Measurements from ENCODE around the gene IQSEC3. TPM values are rescaled to one million over a fixed set of nuclear protein-coding genes. Genes with fewer than 3 reads are reported as not detected.

Gene IQSEC3
- total RNA-seq, 2 experiments from 2014 or later = 3.2 to 3.6 TPM

DNA sequence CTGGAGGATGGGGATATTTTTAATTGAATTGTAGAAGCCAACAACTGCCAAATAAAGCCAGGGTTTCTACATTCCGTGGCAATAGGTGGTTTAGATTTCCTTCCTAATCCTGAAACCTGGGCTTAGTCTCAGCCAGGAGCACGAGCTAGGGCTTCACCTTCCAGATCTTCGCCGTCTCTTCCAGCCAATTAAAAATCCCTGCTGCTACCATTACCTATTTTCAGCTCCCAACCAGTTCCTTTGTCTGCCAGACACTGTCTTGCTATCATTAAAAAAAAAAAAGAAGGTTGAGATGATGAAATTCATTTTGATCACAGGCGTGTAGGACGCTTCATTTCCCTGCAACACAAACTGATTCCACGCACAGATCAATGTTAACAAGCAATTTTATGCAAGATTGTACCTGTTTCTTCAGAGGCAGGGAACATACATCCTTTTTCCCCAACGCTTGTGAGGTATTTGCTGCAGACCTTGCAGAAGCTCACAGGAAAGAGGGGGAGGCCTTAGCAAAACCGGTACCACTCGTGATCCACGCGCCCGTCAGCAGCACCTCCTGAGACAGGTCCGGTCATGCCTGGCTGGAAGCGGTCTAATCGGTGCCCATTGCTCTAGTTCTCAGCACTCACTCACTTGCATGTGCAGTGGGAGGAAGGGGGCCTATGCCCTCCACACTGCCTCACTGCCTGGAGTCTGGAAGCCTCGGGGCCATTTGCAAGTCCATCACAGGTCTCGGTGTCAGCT, 82.3 kb downstream of the IQSEC3 start:
- Mint-ChIP-seq H3K4me3 (no peak overlapping the region), H3K36me3 (no peaks in the 10 kb centered on the region), H3K4me1 (peaks cover 3% of the 10 kb centered on the region), H3K27me3 (no peaks in the 10 kb centered on the region), H3K9me3 (no peaks in the 10 kb centered on the region), H3K27ac (no peak overlapping the region)
- DNase-seq = no peak

DNA sequence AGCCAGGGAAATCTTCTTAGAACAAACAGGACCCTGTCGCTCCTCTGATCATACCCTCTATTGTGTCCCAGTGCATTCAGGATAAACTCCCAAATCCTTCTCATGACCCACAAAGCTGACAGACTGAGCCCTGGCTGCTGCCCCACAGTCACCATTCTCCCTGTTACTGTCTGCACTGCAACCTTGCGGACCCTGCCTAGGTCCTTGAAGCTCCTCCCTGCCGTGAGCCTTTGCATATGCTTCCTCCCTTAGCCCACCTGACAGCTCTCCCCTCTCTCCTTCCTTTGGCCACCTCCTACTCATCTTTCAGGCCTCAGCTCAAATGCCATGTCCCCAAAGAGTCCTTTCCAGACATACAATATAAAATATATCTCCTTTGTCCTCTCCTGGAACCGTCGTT, 85.0 kb downstream of the IQSEC3 start:
- Mint-ChIP-seq H3K9me3 (no peaks in the 10 kb centered on the region), H3K4me3 (no peak overlapping the region)

DNA sequence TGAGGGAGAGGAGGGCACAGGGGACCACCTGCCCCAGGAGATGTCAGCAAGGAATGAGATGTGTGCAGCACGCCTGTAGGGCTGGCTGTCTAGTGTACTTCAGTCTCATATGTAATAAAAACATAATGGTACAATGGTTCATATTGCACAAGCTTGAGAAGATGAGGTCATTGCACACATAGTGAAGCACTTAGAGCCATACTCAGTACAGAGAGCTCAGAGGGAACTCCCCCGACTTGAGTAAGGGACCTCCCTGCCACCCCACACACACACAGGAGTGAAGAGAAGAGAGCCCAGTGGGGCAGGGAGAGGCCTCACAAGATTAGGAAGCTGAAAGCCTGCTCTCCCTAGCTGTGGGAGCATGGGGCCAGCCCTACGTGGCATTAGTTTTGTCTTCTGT, 85.9 kb downstream of the IQSEC3 start:
- no peaks in the 10 kb centered on the region for H3K36me3 Mint-ChIP-seq
- H3K9me3 Mint-ChIP-seq = no peaks in the 10 kb centered on the region
- H3K27ac Mint-ChIP-seq = no peak overlapping the region
- H3K27me3 Mint-ChIP-seq = no peaks in the 10 kb centered on the region
- peaks cover 3% of the 10 kb centered on the region for H3K4me1 Mint-ChIP-seq
- no peak for DNase-seq
- no peak overlapping the region for H3K4me3 Mint-ChIP-seq

More for the DNA sequence above, 85.0 kb downstream of the IQSEC3 start:
- no peak overlapping the region for H3K27ac Mint-ChIP-seq
- H3K36me3 Mint-ChIP-seq = no peaks in the 10 kb centered on the region
- peaks cover 3% of the 10 kb centered on the region for H3K4me1 Mint-ChIP-seq
- no peaks in the 10 kb centered on the region for H3K27me3 Mint-ChIP-seq
- no peak for DNase-seq

- no peaks in the 10 kb centered on the region for H3K9me3 Mint-ChIP-seq
- H3K27ac Mint-ChIP-seq = no peak overlapping the region
- no peaks in the 10 kb centered on the region for H3K27me3 Mint-ChIP-seq
- H3K4me3 Mint-ChIP-seq = no peak overlapping the region
- H3K36me3 Mint-ChIP-seq = no peaks in the 10 kb centered on the region
- peak; percentile 73 for DNase-seq
- H3K4me1 Mint-ChIP-seq = peaks cover 3% of the 10 kb centered on the region
Observed at GRCh38 chr12:153080-153746, 86.6 kb downstream of the IQSEC3 start.

DNA sequence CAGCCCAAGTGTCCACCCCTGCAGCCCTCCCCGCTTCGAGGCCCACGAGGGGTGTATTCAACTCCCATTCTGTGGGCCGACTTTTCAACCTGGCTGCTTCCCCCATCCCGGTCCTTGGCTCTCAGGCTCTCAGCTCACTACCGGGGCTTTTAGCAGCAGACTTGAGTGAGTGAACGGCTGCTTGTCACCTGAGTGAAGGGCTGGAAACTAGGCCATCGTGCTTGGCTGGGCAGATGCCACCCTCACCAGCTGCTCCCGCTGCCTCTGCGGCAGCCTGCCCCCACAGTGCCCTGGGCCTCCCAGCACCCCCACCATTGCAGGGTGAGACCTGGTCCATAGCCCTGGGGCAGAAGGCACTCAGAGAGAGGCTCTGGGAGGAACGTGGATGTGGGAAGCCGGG, 87.5 kb downstream of the IQSEC3 start:
- no peak for DNase-seq
- Mint-ChIP-seq H3K27me3 (no peaks in the 10 kb centered on the region), H3K4me3 (no peak overlapping the region), H3K27ac (no peak overlapping the region), H3K9me3 (no peaks in the 10 kb centered on the region), H3K36me3 (no peaks in the 10 kb centered on the region), H3K4me1 (peaks cover 3% of the 10 kb centered on the region)

DNA sequence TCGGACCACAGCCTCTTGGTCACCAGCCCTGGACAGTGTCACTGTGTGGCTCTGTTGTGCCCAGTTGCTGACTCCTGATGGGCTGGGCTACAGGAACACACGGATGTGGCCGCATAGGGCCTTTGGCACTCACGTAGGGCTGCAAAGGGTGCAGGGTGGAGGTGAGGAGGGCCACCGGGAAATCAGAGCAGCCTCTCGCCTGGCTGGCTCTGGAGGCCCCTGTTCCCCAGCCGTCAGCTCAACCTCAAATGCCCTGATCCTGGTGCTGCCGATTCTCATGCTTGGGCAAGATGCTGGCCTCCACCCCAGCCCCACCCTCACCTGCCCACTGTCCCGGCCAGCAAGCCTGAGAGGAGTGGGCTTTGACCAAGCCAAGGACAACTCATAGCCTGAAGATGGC, 88.4 kb downstream of the IQSEC3 start:
- Mint-ChIP-seq H3K27ac (no peak overlapping the region), H3K27me3 (no peaks in the 10 kb centered on the region), H3K4me3 (no peak overlapping the region), H3K9me3 (no peaks in the 10 kb centered on the region), H3K4me1 (peaks cover 3% of the 10 kb centered on the region), H3K36me3 (no peaks in the 10 kb centered on the region)
- no peak for DNase-seq

- Mint-ChIP-seq H3K27ac (no peak overlapping the region), H3K4me1 (peaks cover 3% of the 10 kb centered on the region), H3K9me3 (no peaks in the 10 kb centered on the region), H3K36me3 (no peaks in the 10 kb centered on the region), H3K27me3 (no peaks in the 10 kb centered on the region), H3K4me3 (no peak overlapping the region)
- DNase-seq = no peak
Observed at GRCh38 chr12:155646-156045, 89.1 kb downstream of the IQSEC3 start.

DNA sequence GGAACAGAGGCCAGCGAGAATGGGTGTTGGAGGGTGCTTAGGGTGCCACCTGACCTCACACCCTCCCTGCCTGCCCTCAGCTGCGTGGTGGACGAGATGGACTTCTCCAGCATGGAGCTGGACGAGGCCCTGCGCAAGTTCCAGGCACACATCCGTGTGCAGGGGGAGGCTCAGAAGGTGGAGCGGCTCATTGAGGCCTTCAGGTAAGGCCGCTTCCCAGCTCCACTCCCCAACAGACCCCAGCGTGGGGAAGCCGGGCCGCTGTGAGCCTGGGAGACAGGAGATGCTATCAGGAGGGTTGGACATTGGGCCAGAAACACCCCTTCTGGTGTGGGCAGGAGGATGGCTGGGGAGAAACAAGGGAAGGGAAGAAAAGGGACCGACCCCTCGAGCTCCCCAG, 90.4 kb downstream of the IQSEC3 start:
- Mint-ChIP-seq H3K9me3 (no peaks in the 10 kb centered on the region), H3K4me1 (peaks cover 3% of the 10 kb centered on the region), H3K27me3 (no peaks in the 10 kb centered on the region), H3K36me3 (no peaks in the 10 kb centered on the region), H3K4me3 (no peak overlapping the region), H3K27ac (no peak overlapping the region)
- no peak for DNase-seq

DNA sequence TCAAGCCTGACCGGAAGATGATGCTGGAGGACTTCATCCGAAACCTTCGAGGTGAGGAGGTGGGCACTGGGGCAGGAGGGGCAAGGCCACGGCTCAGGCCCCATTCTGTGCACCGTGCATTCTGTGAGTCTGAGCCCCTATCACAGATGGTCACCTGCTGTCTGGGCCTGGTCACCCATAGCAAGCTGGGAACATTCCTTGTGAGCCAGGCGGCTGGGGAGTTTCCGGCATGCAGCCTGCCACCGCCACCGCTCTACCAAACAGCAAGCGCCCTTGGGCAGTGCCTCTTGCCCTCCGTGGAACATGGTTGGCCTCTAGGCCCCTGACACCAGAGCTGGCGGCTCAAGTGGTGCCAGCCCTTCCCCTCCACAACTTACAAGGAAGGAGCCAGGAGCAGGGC, 91.1 kb downstream of the IQSEC3 start:
- Mint-ChIP-seq H3K27ac (no peak overlapping the region), H3K27me3 (no peaks in the 10 kb centered on the region), H3K4me1 (peaks cover 3% of the 10 kb centered on the region), H3K4me3 (no peak overlapping the region), H3K9me3 (no peaks in the 10 kb centered on the region), H3K36me3 (no peaks in the 10 kb centered on the region)
- no peak for DNase-seq

GRCh38 chr12:159156-159782, 92.7 kb downstream of the IQSEC3 start:
- H3K4me3 Mint-ChIP-seq = no peak overlapping the region
- no peak for DNase-seq
- no peaks in the 10 kb centered on the region for H3K9me3 Mint-ChIP-seq
- H3K27ac Mint-ChIP-seq = no peak overlapping the region
- H3K27me3 Mint-ChIP-seq = no peaks in the 10 kb centered on the region
- no peaks in the 10 kb centered on the region for H3K4me1 Mint-ChIP-seq
- no peaks in the 10 kb centered on the region for H3K36me3 Mint-ChIP-seq

DNA sequence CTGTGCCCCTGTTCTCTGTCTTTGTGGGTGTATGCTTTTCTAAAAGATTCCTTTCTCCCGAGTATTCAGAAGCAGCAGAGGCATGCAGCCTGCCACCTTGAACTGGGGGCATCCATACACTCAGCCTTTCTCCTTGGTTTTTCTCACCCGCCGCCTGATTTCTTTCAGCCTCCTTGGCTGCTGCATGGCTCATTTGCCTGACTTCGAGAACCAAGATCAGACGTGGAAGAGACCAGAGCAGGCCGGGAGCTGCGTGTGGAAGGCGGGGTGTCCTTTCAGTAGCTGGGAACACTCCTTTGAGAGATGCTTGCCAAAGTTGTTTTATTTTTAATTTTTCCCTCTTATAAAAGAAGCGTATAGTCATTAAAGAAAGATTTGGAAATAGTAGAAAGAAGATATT, 94.3 kb downstream of the IQSEC3 start:
- Mint-ChIP-seq H3K4me3 (no peak overlapping the region), H3K9me3 (no peaks in the 10 kb centered on the region), H3K27ac (no peak overlapping the region), H3K27me3 (no peaks in the 10 kb centered on the region), H3K4me1 (no peaks in the 10 kb centered on the region), H3K36me3 (no peaks in the 10 kb centered on the region)
- no peak for DNase-seq

DNA sequence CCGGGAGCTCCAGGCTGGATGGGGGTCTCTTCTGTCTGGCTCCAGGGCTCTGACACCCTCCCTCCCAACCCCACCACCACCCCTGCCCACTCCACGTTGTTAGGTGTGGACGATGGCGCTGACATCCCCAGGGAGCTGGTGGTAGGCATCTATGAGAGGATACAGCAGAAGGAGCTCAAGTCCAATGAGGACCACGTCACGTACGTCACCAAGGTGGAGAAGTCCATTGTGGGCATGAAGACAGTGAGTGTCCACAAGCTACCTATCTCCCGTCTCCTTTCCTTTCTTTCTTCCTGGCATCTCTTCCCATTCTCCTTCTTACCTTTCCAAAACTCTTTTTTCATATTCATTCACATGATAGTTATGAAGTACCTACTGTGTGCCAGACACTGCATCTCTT, 95.3 kb downstream of the IQSEC3 start:
- Mint-ChIP-seq H3K4me3 (no peak overlapping the region), H3K9me3 (no peaks in the 10 kb centered on the region), H3K4me1 (no peaks in the 10 kb centered on the region), H3K27me3 (no peaks in the 10 kb centered on the region), H3K27ac (no peak overlapping the region), H3K36me3 (no peaks in the 10 kb centered on the region)
- DNase-seq = no peak

DNA sequence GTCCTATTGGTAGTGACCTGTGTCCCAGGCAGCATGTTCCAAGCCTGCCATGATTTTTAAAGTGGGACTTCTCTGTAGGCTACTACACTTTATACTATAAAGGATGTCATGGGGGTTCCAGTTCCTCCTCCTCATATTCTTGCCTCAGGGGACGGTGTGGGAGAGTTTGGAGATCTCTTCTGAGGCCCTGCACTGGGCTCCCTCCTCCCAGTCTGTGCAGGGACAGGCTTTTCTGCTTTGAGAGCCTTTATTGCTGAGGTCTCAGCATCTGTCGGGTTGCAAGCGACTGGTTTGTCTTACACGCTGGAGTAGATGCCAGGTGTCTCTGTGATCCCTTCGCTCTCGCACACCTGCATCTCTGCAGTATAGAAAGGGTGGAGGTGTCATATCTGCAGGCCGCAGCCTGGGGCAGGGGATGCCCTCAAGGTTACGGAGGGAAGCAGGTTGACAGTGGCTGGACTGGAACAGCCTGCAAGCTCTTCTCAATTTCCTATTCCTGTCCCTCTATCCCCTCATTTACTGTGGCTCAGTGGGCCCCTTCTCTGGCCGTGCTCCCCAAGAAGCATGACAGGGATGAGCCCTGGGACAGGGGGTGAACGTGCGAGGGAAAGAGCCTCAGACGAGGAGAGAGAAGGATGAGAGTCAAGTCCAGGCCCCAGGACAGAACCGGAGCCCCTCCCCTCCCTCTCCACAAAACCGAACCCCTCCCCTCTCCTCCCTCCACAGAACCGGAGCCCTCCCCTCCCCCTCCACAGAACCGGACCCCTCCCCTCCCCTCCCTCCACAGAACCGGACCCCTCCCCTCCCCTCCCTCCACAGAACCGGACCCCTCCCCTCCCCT, 96.1 kb downstream of the IQSEC3 start:
- H3K27me3 Mint-ChIP-seq = no peaks in the 10 kb centered on the region
- no peak overlapping the region for H3K4me3 Mint-ChIP-seq
- H3K27ac Mint-ChIP-seq = no peak overlapping the region
- no peak for DNase-seq
- H3K9me3 Mint-ChIP-seq = no peaks in the 10 kb centered on the region
- no peaks in the 10 kb centered on the region for H3K4me1 Mint-ChIP-seq
- no peaks in the 10 kb centered on the region for H3K36me3 Mint-ChIP-seq

DNA sequence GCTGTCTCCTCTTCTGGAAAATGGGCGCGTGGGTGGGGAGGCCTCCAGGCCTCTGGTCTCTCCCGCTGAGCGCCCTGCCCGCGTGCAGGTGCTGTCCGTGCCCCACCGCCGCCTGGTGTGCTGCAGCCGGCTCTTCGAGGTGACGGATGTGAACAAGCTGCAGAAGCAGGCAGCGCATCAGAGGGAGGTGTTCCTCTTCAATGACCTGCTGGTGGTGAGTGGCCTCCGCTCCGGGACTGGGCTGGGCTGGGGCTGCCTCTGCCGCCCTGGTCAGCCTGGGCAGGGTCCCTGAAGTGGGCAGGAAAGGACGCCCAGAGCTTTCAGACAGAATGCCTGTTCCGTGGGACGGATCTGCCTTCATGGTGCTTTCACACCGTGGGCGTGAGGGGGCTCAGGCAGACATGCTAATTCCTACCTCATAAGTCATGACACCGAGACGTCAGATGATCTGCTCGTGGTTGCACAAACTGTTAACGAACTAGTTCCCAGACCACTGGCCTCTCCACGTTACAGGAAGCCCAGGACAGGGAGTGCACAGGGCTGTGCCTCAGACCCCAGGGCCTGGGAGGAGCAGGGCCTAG, 96.9 kb downstream of the IQSEC3 start:
- Mint-ChIP-seq H3K36me3 (no peaks in the 10 kb centered on the region), H3K9me3 (no peaks in the 10 kb centered on the region)

GRCh38 chr12:164207-164606, 97.6 kb downstream of the IQSEC3 start:
- peaks cover 10% of the 10 kb centered on the region for H3K4me1 Mint-ChIP-seq
- no peak overlapping the region for H3K27ac Mint-ChIP-seq
- no peak for DNase-seq
- no peaks in the 10 kb centered on the region for H3K27me3 Mint-ChIP-seq
- no peaks in the 10 kb centered on the region for H3K9me3 Mint-ChIP-seq
- no peak overlapping the region for H3K4me3 Mint-ChIP-seq
- H3K36me3 Mint-ChIP-seq = no peaks in the 10 kb centered on the region

More for the DNA sequence above, 96.9 kb downstream of the IQSEC3 start:
- no peak for DNase-seq
- Mint-ChIP-seq H3K27ac (no peak overlapping the region), H3K27me3 (no peaks in the 10 kb centered on the region), H3K4me3 (no peak overlapping the region), H3K4me1 (peaks cover 4% of the 10 kb centered on the region)
